CD4-positive, alpha-beta T cell treated with Interleukin-1 beta for 1 hour (primary cell): Measurements from ENCODE around the gene UBE2I.
A peak's percentile ranks its signal among the peaks of the same experiment; 100 is the strongest.
"Not testable (repeated sequence)": the region's sequence is repeated elsewhere in the genome, so short reads cannot be mapped to it uniquely, and the experiment has no call there.

Experiments
- DNase-seq, 2 donors: peaks; one replicate each; pipeline ENCODE4 v3.0.0-alpha.2; 2020 to 2022

The UBE2I gene

GRCh38 chr16:1308977-1309885 is at the start of gene UBE2I:
Gene UBE2I (plus strand): TSS chr16:1309636. CDS start chr16:1314031, 4,395 bp downstream.
- peak; percentile 97 to 100 for DNase-seq

- DNase-seq, result no peak
Measured at GRCh38 chr16:1259760-1260068, 49.7 kb upstream of the UBE2I start.

GRCh38 chr16:1260101-1260680 is 49.2 kb upstream of the UBE2I start:
- DNase-seq, result no peak

DNA sequence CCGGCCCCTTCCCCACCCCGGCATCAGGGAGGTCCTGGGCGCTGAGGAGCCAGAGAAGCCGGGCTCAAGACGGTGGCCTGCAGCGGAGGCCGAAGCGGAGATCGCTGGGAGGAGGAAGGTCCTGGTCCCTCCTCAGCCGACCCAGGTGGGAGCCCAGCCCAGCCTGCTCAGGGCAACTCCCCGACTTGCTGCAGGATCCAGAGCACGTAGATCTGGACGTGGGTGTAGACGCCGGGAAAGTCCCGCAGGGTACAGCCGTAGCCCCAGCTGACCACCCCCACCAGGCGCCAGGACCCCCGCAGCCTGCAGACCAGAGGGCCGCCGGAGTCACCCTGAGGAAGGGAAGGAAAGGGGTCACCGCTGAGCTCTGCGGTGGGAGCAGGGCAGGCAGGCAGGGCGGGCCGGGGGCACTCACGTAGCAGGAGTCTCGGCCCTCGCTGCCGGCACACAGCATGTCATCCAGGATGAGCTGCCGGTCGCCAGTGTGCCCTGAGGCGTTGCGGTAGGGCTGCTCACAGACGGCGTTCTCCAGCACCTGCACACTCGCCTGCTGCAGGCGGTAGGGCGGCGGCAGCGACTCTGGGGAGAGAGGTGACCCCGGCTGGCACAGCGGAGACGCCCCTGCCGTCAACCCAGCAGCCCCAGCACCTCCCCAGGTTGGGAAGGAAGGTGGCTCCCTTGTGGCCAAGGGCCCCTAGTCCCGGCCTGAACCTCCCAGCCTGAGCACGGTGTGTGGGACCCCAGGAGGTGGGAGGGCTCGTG is 48.1 kb upstream of the UBE2I start:
- no peak for DNase-seq

- DNase-seq, result no peak
Measured at GRCh38 chr16:1262210-1262845, 47.1 kb upstream of the UBE2I start.

- no peak for DNase-seq
Measured at GRCh38 chr16:1262846-1263221, 46.6 kb upstream of the UBE2I start.

- DNase-seq, result no peak
Measured at GRCh38 chr16:1263591-1264344, 45.7 kb upstream of the UBE2I start.

DNA sequence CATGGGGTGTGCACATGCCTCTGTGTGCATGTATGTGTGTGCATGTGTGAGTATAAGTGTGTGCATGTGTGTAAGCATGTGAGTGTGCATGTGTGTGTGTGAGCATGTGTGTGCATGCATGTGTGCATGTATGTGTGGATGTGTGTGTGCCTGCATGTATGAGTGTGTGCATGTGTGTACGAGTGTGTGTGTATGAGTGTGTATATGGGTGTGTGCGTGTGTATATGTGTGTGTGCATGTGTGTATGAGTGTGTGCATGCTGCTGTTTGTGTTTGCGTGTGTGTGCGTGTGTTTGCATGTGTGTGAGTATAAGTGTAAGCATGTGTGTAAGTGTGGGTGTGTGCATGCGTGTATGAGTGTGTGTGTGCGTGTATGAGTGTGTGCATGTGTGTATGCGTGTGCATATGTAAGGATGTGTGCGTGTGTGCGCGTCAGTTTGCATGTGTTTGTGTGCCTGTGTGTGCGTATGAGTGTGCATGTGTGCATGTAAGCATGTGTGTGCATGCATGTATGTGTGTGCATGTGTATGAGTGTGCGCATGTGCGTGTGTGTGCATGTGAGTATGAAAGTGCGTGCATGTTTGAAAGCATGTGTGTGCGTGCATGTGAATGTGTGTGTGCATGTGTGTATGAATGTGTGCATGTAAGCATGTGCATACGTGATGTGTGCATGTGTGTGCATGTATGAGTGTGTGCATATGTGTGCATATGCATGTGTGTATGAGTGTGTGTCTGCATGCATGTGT is 44.9 kb upstream of the UBE2I start:
- no peak for DNase-seq

- no peak for DNase-seq
Measured at GRCh38 chr16:1265090-1265630, 44.3 kb upstream of the UBE2I start.

GRCh38 chr16:1265826-1266225 is 43.6 kb upstream of the UBE2I start:
- no peak for DNase-seq

- DNase-seq, result not testable (repeated sequence)
Measured at GRCh38 chr16:1269418-1269817, 40.0 kb upstream of the UBE2I start.

DNA sequence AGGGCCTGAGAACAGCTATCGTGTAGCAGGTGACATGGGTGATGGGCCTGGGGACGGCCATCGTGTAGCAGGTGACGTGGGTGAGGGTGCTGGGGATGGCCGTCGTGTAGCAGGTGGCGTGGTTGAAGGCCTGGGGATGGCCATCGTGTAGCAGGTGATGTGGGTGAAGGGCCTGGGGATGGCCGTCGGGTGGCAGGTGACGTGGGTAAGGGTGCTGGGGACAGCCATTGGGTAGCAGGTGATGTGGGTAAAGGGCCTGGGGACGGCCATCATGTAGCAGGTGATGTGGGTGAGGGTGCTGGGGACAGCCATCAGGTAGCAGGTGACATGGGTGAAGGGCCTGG is 38.1 kb upstream of the UBE2I start:
- no peak for DNase-seq

GRCh38 chr16:1271724-1272413 is 37.6 kb upstream of the UBE2I start:
- not testable (repeated sequence) for DNase-seq

- DNase-seq, result no peak
Measured at GRCh38 chr16:1272453-1273198, 36.8 kb upstream of the UBE2I start.

- no peak for DNase-seq
Measured at GRCh38 chr16:1273816-1274215, 35.6 kb upstream of the UBE2I start.

DNA sequence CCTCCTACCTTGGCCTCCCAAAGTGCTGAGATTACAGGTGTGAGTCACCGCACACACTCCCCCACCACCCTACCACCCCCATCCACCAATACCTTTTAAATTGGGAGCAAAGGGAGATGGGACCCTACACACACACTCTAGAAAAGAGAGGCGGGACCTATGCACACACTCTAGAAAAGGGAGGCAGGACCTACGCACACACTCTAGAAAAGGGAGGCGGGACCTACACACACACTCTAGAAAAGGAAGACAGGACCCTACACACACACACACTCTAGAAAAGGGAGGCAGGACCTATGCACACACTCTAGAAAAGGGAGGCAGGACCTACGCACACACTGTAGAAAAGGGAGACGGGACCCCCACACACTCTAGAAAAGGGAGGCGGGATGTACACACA is 34.7 kb upstream of the UBE2I start:
- DNase-seq, result no peak

GRCh38 chr16:1275791-1276579 is 33.5 kb upstream of the UBE2I start:
- no peak for DNase-seq

GRCh38 chr16:1276580-1276878 is 32.9 kb upstream of the UBE2I start:
- DNase-seq, result no peak

DNA sequence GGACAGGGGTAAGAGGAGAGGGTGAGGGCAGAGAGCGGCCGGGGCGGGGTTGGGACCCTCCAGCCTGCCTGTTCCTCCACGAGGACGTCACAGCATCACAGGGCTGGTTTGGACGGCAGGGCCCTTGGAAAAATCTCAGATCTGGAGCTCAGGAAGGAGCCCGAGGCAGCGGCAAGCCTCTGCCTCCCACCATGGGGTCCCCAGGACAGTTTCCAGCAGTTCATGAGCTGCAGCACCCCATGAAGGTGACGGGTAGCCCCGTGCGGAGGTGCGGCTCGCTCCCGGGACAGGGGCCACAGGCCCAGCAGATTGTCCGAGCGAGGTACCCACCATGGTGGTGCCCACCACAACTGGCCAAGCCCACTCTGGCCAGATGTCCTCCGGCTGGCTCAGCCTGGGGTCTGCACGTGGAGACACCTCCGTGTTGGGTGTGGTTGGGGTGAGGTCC is 32.3 kb upstream of the UBE2I start:
- no peak for DNase-seq
